Heart left ventricle (tissue), 16 donors: ENCODE measurements around the gene MAGIX. TPM values are rescaled to one million over a fixed set of nuclear protein-coding genes. Genes with fewer than 3 reads are reported as not detected.

ENCODE experiments used
- ATAC-seq, 4 donors: fragments of 200-7000 bp; cut with Tn5 transposase; one replicate each; pipeline ENCODE4 v1.9.1; 2020 to 2022; ENCODE audit warnings: moderate library complexity in 4 of 4, mild to moderate bottlenecking in 3 of 4, moderate number of reproducible peaks in 1 of 4
- DNase-seq, 5 donors: peaks; one replicate each; pipeline ENCODE4 v3.0.0-alpha.2; 2020
- H3K27ac ChIP-seq, 12 donors: fragments of 200-600 bp; sonication (generic) in 4 of 12; one replicate each; pipeline versions ENCODE4 v1.5.0 to v1.8.0; 2016 to 2022; ENCODE audit warnings: mild to moderate bottlenecking in 2 of 12
- H3K27me3 ChIP-seq, 9 donors: fragments of 200-600 bp; sonication (generic) in 2 of 9; one replicate each; pipeline versions ENCODE4 v1.5.1 to v1.8.0; 2016 to 2022; ENCODE audit warnings: mild to moderate bottlenecking in 3 of 9
- H3K36me3 ChIP-seq, 9 donors: fragments of 200-600 bp; sonication (generic) in 2 of 9; one replicate each; pipeline versions ENCODE4 v1.5.0 to v1.8.0; 2018 to 2022; ENCODE audit warnings: mild to moderate bottlenecking in 2 of 9
- H3K4me1 ChIP-seq, 12 donors: fragments of 200-600 bp; sonication (generic) in 4 of 12; one replicate each; pipeline versions ENCODE4 v1.5.0 to v1.8.0; 2016 to 2022; ENCODE audit warnings: mild to moderate bottlenecking in 3 of 12
- H3K4me3 ChIP-seq, 12 donors: fragments of 200-600 bp; sonication (generic) in 4 of 12; one replicate each; pipeline versions ENCODE4 v1.5.0 to v1.8.0; 2017 to 2022; ENCODE audit warnings: mild to moderate bottlenecking in 9 of 12, moderate library complexity in 4 of 12
- H3K9me3 ChIP-seq, 12 donors: fragments of 200-600 bp; sonication (generic) in 4 of 12; one replicate each; pipeline versions ENCODE4 v1.5.0 to v1.8.0; 2016 to 2022; ENCODE audit warnings: mild to moderate bottlenecking in 1 of 12
- POLR2A ChIP-seq, 2 donors: fragments of 450-650 bp; IDR thresholded peaks; one replicate each; pipeline ENCODE4 v1.6.1; 2017; ENCODE audit warnings: antibody characterized with exemption in 2 of 2, mild to moderate bottlenecking in 2 of 2, moderate library complexity in 2 of 2
- WGBS, 4 donors: extraction: QIAGEN DNeasy Blood & Tissue Kit in 2 of 4; methylation state at CpG; one replicate each; pipeline versions ENCODE4 v1.1.5 to v1.1.7; 2013 to 2018; 5-methylcytosine and 5-hydroxymethylcytosine counted together
- intact Hi-C, 10 donors: fragments of 100-400 bp; cut with DNase I; formaldehyde crosslinking; loops; one replicate each; pipeline versions ENCODE4 v1.11.1 to v1.14.2; 2022
- long read RNA-seq, 3 donors: library from polyadenylated mRNA; unstranded; transcript quantifications; one replicate each; pipeline ENCODE4 v2.0.0, GENCODE V29; 2020 to 2021
- polyA plus RNA-seq, 2 donors: library from polyadenylated mRNA; stranded (reverse); fragments of 200-250 nt; gene quantifications; one replicate each; pipeline ENCODE4 v1.2.3, GENCODE V29; 2013
- total RNA-seq, 9 donors: library from RNA; depleted of rRNA in 2 of 9; stranded (reverse); fragments of >200 nt in 2 of 9; fragmentation: NEBNext Ultra II Directional in 3 of 9; extraction: Animal tissue kit (Norgen Biotek cat#: 25700) in 3 of 9; gene quantifications; one replicate each; pipeline versions ENCODE4 v1.1.0 to v1.2.4, GENCODE V29; 2016 to 2023
- TF ChIP-seq, protein P1 (sequence below), 12 donors: fragments of 200-600 bp; sonication (generic) in 4 of 12; IDR thresholded peaks; one replicate each; pipeline versions ENCODE4 v1.5.0 to v1.8.0; 2018 to 2022; ENCODE audit warnings: antibody characterized with exemption in 12 of 12, mild to moderate bottlenecking in 5 of 12
- donor health status: ischemic (EF 13 %, LVEDD 7.1; RV severe dilation, severe dysfunction).
- donor health status: healthy with polysubstance abuse.
- donor health status: DM: no; HTN: yes; CAD: no.
- donor health status: DM: no; HTN: no; CAD: no.
- donor health status: ischemic (EF 25% LVEDD 6.9; RV normal size, moderate dysfunction).
- donor health status: ischemic (EF 25% LVEDD 5.7; RV mildly dilated, moderate dysfunction).
- donor health status: healthy.
- donor health status: DM: yes; HTN: yes; CAD: no.
- donor health status: ischemic (EF 35%, LVEDD 5.7; RV mildly dilated, moderate dysfunction).
- donor health status: nonischemic (EF 11% LVEDD 7.7; RV severe dilation, severe dysfunction).
- donor health status: DM: yes; HTN: yes; CAD: no.
- donor health status: PGD.
- donor health status: ischemic (EF 29% LVEDD 5.4; RV normal size, mild dysfunction).
- donor health status: nonischemic (EF 23%, LVEDD 6.1; RV moderate dilation, normal function).

The MAGIX gene
- 1 to 10 TPM; 2.6 to 7.1 (median 3.3) TPM for total RNA-seq
- polyA plus RNA-seq = 1 to 10 TPM; 2.9 to 6.7 TPM
- long read RNA-seq, donor 1, partial matches to known transcripts = 2 of 14 reads
- long read RNA-seq, donor 1, other reads (novel, unspliced or antisense) = 9 of 14 reads
- long read RNA-seq, donor 2, partial matches to known transcripts = 7 of 12 reads
- long read RNA-seq, donor 2, other reads (novel, unspliced or antisense) = 5 of 12 reads
- long read RNA-seq, donor 3, partial matches to known transcripts = 0 of 6 reads
- long read RNA-seq, donor 3, other reads (novel, unspliced or antisense) = 5 of 6 reads

DNA sequence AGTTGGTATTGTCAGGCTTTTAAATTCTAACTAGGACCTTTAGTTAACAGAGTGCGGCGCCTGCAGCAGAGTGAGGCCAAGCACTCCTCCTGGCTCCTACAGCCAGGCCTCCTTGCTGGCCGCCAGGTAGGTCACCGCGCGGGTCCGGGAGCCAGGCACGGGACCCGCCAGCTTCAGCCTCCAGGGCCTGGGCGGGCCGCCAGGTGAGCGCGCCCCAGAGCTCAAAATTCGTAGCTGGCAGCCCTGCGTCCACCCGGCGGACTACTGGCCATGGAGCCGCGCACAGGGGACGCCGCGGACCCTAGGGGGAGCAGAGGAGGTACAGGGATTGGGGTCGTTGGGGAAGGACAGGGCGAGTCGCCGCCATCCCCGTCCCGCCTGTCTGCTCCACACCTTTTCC lies at the start of gene MAGIX:
Gene MAGIX, plus strand, starts transcription at position 139 of the 400 bp plus-strand sequence. Its CDS starts 132 bp downstream, at position 271.
- DNase-seq (no peak), ATAC-seq (no peak)
- TF ChIP-seq POLR2A (IDR thresholded peaks at IDR 0.05) = no peak
- Histone ChIP-seq H3K9me3 (no peaks in the 10 kb centered on the region), H3K27me3 (no peaks in the 10 kb centered on the region), H3K27ac (peak within 1 kb of the TSS; percentile 83 to 99 (median 91)), H3K4me1 (peaks cover 0 to 17% (median 2%) of the 10 kb centered on the region in 12 donors), H3K4me3 (peak within 1 kb of the TSS in 10 of 12 donors; percentile 27 to 61 (median 52)), H3K36me3 (no peaks in the 10 kb centered on the region)
- intact Hi-C loops = no loop called here
- WGBS, 4 donors = 67 to 92% (median 76%) methylated on average over 5 to 28 of the region's 28 CpGs

DNA sequence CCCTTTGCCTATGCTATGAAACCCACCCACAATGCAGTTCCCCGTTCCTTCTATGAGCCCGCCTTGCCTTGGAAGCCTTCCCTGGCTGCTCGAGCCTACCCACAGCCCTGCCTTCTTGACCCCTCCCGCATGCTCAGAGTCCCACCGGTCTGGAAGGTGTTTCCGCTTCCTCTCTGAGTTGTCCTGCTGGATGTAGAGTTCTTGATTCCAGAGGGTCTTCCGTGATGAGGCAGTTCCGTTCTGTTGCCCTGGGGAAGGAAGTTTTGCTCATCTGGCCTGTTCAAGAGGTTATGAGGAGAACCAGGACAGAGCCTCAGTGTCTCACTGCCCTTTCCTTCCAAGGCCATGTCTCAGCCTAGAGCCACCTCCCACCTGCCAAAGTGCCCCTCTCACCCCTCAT lies 46.5 kb upstream of the MAGIX start:
- ATAC-seq (no peak), DNase-seq (no peak)
- Histone ChIP-seq H3K4me1 (no peaks in the 10 kb centered on the region), H3K36me3 (peaks cover 0 to 86% (median 59%) of the 10 kb centered on the region in 9 donors), H3K4me3 (no peak overlapping the region), H3K27ac (no peak overlapping the region), H3K9me3 (no peaks in the 10 kb centered on the region), H3K27me3 (no peaks in the 10 kb centered on the region)
- no peak for TF ChIP-seq POLR2A (IDR thresholded peaks at IDR 0.05)
- TF ChIP-seq, protein P1, sequence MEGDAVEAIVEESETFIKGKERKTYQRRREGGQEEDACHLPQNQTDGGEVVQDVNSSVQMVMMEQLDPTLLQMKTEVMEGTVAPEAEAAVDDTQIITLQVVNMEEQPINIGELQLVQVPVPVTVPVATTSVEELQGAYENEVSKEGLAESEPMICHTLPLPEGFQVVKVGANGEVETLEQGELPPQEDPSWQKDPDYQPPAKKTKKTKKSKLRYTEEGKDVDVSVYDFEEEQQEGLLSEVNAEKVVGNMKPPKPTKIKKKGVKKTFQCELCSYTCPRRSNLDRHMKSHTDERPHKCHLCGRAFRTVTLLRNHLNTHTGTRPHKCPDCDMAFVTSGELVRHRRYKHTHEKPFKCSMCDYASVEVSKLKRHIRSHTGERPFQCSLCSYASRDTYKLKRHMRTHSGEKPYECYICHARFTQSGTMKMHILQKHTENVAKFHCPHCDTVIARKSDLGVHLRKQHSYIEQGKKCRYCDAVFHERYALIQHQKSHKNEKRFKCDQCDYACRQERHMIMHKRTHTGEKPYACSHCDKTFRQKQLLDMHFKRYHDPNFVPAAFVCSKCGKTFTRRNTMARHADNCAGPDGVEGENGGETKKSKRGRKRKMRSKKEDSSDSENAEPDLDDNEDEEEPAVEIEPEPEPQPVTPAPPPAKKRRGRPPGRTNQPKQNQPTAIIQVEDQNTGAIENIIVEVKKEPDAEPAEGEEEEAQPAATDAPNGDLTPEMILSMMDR (IDR thresholded peaks at IDR 0.05) = no peak
- intact Hi-C loops = no loop called here
- WGBS, 4 donors = 77 to 84% (median 78%) methylated on average over 8 of the region's 8 CpGs

DNA sequence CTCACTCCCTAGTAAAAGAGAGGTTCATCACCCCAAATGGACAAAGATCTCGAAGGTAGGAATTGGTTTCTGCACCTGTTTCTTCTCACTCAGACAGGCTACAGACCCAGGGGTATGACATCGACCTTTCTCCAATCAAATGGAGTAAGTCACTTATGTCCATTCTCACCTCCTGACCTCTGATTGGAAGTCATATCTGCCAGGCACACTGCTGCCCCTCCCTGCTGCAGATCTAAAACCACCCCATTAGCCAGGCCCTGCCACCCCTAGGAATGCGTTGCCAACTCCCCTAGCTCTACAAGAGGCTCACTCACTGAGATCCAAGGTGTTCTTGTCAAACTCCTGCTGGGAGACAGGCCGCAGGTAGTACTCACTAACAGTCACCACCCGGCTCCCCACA lies 45.8 kb upstream of the MAGIX start:
- no peaks in the 10 kb centered on the region for H3K27me3 ChIP-seq
- DNase-seq = no peak

DNA sequence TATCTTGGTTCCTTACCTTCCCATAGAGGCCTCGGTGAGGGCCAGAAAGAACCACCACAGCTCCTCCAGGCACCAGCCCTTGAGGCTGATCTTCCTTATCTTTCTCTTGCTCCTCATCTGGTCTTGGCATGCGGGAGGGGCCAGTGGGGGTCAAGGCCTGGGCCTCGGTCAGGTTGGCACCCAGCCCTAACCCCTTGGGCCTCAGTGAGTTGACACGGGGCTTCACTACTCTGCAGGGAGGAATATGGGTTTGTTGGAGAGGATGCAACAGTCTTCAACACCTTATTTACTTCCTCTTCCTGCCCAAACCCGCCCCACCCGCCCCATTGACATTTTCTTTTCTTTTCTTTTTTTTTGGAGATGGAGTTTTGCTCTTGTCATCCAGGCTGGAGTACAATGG lies 45.0 kb upstream of the MAGIX start:
- Histone ChIP-seq H3K27ac (no peak overlapping the region), H3K9me3 (no peaks in the 10 kb centered on the region), H3K4me1 (peaks cover 0 to 5% (median 0%) of the 10 kb centered on the region in 12 donors), H3K27me3 (no peaks in the 10 kb centered on the region), H3K36me3 (peaks cover 0 to 85% (median 61%) of the 10 kb centered on the region in 9 donors), H3K4me3 (no peak overlapping the region)
- ATAC-seq (no peak), DNase-seq (no peak)
- 65 to 75% (median 69%) methylated on average over 4 to 6 of the region's 6 CpGs for WGBS, 4 donors
- intact Hi-C loops = no loop called here
- TF ChIP-seq, protein P1 (IDR thresholded peaks at IDR 0.05) = no peak
- no peak for TF ChIP-seq POLR2A (IDR thresholded peaks at IDR 0.05)

More for the DNA sequence above, 45.8 kb upstream of the MAGIX start:
- Histone ChIP-seq H3K27ac (no peak overlapping the region), H3K36me3 (peaks cover 0 to 92% (median 61%) of the 10 kb centered on the region in 9 donors), H3K4me1 (no peaks in the 10 kb centered on the region), H3K4me3 (no peak overlapping the region), H3K9me3 (no peaks in the 10 kb centered on the region)
- WGBS, 4 donors = 77 to 90% (median 85%) methylated on average over 5 of the region's 5 CpGs
- no peak for TF ChIP-seq POLR2A (IDR thresholded peaks at IDR 0.05)
- TF ChIP-seq, protein P1 (IDR thresholded peaks at IDR 0.05) = no peak
- intact Hi-C loops = no loop called here
- ATAC-seq = no peak
